ENCODE data around the gene RNF17. TPM values are rescaled to one million over a fixed set of nuclear protein-coding genes. Genes with fewer than 3 reads are reported as not detected.

Gene RNF17
- total and polyA plus RNA-seq, 2 of the 8 experiments (the other 6 are each of a cell fraction or from before 2014, with no cell fraction given): not detected

DNA sequence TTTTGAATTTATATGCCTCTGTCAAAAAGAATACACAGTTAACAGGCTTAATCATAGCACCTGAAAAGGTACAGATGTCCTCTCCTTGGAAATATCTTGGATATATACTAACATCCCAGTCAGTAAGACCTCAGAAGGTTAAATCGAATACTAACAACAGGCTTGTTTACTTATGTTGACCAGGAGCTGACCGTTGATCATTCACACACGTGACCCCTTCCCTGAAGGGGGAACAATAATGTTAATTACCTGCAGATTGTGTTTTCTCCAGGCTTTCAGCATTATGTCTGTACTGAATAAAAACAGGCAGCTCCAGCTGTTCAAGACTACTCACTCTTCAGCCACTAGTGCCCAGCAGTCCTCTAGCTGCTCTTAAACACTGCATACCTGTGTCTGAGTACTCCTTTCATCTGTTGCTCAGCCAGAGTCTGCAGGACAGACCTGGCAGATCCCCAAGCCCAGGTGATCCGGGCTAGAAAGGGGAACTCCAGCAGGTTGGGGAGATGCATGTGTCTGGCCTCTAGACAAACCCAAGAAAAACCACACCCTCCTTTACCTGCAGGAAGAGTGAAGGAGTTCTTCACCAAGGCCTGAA is 163.9 kb downstream of the RNF17 start (continued):
- TF ChIP-seq, protein P1, sequence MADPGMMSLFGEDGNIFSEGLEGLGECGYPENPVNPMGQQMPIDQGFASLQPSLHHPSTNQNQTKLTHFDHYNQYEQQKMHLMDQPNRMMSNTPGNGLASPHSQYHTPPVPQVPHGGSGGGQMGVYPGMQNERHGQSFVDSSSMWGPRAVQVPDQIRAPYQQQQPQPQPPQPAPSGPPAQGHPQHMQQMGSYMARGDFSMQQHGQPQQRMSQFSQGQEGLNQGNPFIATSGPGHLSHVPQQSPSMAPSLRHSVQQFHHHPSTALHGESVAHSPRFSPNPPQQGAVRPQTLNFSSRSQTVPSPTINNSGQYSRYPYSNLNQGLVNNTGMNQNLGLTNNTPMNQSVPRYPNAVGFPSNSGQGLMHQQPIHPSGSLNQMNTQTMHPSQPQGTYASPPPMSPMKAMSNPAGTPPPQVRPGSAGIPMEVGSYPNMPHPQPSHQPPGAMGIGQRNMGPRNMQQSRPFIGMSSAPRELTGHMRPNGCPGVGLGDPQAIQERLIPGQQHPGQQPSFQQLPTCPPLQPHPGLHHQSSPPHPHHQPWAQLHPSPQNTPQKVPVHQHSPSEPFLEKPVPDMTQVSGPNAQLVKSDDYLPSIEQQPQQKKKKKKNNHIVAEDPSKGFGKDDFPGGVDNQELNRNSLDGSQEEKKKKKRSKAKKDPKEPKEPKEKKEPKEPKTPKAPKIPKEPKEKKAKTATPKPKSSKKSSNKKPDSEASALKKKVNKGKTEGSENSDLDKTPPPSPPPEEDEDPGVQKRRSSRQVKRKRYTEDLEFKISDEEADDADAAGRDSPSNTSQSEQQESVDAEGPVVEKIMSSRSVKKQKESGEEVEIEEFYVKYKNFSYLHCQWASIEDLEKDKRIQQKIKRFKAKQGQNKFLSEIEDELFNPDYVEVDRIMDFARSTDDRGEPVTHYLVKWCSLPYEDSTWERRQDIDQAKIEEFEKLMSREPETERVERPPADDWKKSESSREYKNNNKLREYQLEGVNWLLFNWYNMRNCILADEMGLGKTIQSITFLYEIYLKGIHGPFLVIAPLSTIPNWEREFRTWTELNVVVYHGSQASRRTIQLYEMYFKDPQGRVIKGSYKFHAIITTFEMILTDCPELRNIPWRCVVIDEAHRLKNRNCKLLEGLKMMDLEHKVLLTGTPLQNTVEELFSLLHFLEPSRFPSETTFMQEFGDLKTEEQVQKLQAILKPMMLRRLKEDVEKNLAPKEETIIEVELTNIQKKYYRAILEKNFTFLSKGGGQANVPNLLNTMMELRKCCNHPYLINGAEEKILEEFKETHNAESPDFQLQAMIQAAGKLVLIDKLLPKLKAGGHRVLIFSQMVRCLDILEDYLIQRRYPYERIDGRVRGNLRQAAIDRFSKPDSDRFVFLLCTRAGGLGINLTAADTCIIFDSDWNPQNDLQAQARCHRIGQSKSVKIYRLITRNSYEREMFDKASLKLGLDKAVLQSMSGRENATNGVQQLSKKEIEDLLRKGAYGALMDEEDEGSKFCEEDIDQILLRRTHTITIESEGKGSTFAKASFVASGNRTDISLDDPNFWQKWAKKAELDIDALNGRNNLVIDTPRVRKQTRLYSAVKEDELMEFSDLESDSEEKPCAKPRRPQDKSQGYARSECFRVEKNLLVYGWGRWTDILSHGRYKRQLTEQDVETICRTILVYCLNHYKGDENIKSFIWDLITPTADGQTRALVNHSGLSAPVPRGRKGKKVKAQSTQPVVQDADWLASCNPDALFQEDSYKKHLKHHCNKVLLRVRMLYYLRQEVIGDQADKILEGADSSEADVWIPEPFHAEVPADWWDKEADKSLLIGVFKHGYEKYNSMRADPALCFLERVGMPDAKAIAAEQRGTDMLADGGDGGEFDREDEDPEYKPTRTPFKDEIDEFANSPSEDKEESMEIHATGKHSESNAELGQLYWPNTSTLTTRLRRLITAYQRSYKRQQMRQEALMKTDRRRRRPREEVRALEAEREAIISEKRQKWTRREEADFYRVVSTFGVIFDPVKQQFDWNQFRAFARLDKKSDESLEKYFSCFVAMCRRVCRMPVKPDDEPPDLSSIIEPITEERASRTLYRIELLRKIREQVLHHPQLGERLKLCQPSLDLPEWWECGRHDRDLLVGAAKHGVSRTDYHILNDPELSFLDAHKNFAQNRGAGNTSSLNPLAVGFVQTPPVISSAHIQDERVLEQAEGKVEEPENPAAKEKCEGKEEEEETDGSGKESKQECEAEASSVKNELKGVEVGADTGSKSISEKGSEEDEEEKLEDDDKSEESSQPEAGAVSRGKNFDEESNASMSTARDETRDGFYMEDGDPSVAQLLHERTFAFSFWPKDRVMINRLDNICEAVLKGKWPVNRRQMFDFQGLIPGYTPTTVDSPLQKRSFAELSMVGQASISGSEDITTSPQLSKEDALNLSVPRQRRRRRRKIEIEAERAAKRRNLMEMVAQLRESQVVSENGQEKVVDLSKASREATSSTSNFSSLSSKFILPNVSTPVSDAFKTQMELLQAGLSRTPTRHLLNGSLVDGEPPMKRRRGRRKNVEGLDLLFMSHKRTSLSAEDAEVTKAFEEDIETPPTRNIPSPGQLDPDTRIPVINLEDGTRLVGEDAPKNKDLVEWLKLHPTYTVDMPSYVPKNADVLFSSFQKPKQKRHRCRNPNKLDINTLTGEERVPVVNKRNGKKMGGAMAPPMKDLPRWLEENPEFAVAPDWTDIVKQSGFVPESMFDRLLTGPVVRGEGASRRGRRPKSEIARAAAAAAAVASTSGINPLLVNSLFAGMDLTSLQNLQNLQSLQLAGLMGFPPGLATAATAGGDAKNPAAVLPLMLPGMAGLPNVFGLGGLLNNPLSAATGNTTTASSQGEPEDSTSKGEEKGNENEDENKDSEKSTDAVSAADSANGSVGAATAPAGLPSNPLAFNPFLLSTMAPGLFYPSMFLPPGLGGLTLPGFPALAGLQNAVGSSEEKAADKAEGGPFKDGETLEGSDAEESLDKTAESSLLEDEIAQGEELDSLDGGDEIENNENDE (IDR thresholded peaks at IDR 0.05; ENCODE audit: insufficient replicate concordance, low read length): no peak
- TF ChIP-seq, protein P2, sequence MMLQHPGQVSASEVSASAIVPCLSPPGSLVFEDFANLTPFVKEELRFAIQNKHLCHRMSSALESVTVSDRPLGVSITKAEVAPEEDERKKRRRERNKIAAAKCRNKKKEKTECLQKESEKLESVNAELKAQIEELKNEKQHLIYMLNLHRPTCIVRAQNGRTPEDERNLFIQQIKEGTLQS (IDR thresholded peaks at IDR 0.05; ENCODE audit: insufficient read depth, low read depth, low read length): no peak
- no peak for TF ChIP-seq SRF (IDR thresholded peaks at IDR 0.05; ENCODE audit: low read depth, low read length)
